H7 (cell line): ENCODE data around the gene AAK1. TPM values are rescaled to one million over a fixed set of nuclear protein-coding genes. Genes with fewer than 3 reads are reported as not detected.
"Not testable (repeated sequence)": the region's sequence is repeated elsewhere in the genome, so short reads cannot be mapped to it uniquely, and the experiment has no call there.

Experiments
- DNase-seq: peaks from one replicate; pipeline ENCODE4 v3.0.0; 2012
- H3K27me3 ChIP-seq: 2 replicates; pipeline ENCODE4 v1.6.0; 2011; ENCODE audit warnings: mild to moderate bottlenecking, low read length; ENCODE audit not compliant: control insufficient read depth, insufficient read depth
- H3K36me3 ChIP-seq: replicated peaks from 2 replicates; pipeline ENCODE4 v1.5.1; 2011; ENCODE audit warnings: low read length; ENCODE audit not compliant: control insufficient read depth, insufficient read depth
- H3K4me3 ChIP-seq: 2 replicates; pipeline ENCODE4 v1.5.1; 2011; ENCODE audit warnings: low read depth, mild to moderate bottlenecking, control low read depth, low read length, moderate library complexity; ENCODE audit not compliant: insufficient read depth
- total RNA-seq: library from RNA; depleted of rRNA; stranded (reverse); fragments of >200 nt; shearing (Covaris generic); gene quantifications from 2 replicates; pipeline ENCODE4 v1.2.3, GENCODE V29; 2014; rRNA removed

The AAK1 gene
- 16.2 and 26.5 TPM in 2 replicates for total RNA-seq

- peak; percentile 93 for DNase-seq
- Histone ChIP-seq H3K36me3 (no peaks in the 10 kb centered on the region), H3K4me3 (peak within 1 kb of the TSS; percentile 87), H3K27me3 (no peaks in the 10 kb centered on the region)
These were observed at the start of gene AAK1 for GRCh38 chr2:69643602-69644505. TSS of gene AAK1 (minus strand) at chr2:69643739. CDS start at chr2:69643040, 699 bp downstream.

GRCh38 chr2:69692424-69692823 is 48.9 kb upstream of the AAK1 start:
- DNase-seq = no peak
- Histone ChIP-seq H3K4me3 (no peak overlapping the region), H3K36me3 (no peaks in the 10 kb centered on the region), H3K27me3 (no peaks in the 10 kb centered on the region)

DNA sequence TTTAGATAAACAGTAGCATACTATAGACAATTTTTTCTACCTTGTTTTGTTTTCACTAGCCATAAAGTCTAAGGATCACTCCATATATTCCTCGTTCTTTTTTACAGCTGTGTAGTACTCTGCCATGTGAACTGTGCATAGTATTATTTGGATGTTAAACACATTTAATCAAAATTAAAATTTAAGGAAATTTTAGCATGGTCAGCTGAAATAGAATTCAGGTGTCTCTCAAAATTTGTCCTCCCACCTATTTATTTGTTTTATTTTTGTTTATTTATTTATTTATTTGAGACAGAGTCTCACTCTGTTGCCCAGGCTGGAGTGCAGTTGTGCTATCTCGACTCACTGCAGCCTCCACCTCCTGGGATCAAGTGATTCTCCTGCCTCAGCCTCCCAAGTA is 46.4 kb upstream of the AAK1 start:
- H3K36me3 ChIP-seq = no peaks in the 10 kb centered on the region
- no peak overlapping the region for H3K4me3 ChIP-seq
- H3K27me3 ChIP-seq = no peaks in the 10 kb centered on the region
- no peak for DNase-seq

GRCh38 chr2:69689466-69689865 is 45.9 kb upstream of the AAK1 start:
- Histone ChIP-seq H3K36me3 (no peaks in the 10 kb centered on the region), H3K27me3 (no peaks in the 10 kb centered on the region), H3K4me3 (no peak overlapping the region)
- DNase-seq = no peak

GRCh38 chr2:69687971-69688611 is 44.6 kb upstream of the AAK1 start:
- no peaks in the 10 kb centered on the region for H3K27me3 ChIP-seq
- no peaks in the 10 kb centered on the region for H3K36me3 ChIP-seq
- H3K4me3 ChIP-seq = no peak overlapping the region
- DNase-seq = no peak

GRCh38 chr2:69686813-69687212 is 43.3 kb upstream of the AAK1 start:
- Histone ChIP-seq H3K4me3 (no peak overlapping the region), H3K36me3 (no peaks in the 10 kb centered on the region), H3K27me3 (no peaks in the 10 kb centered on the region)
- no peak for DNase-seq

- DNase-seq = no peak
- Histone ChIP-seq H3K27me3 (no peaks in the 10 kb centered on the region), H3K4me3 (no peak overlapping the region), H3K36me3 (no peaks in the 10 kb centered on the region)
These were observed 41.9 kb upstream of the AAK1 start for GRCh38 chr2:69685321-69686048.

DNA sequence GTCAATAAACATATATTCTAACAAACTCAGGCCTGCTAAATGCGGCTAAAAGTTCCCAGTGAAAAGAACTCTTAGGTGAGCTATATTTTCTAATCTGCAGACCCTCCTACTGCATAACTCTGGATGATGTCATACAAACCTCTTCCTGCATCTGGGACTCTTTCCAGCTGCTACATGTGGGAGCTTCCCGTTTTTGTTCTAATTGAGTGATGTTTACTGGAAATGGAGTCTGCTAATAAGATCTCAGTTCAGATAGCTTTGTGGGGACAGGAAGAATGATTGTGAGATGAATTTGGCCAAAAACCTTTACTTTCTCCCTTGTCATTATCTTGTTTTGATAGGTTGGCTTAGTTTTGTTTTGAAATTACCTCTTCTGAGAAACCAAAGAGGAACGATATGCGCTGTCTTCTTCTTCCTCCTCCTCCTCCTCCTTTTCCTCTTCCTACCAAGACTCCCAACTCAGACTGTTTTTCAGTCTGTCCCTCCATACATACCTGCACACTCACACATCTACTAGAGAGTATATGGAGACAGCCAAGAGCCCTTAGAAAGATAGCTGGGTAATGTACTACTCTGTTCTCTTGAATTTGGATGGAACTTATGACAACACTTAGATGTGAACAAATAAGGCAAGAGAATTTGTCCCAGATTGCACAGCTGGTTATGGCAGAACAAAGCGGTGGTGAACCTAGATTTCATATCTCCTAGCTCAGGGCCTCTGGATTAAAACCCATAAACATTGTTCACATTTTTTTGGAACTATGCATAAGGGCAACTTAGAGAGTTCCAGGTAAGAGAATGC is 39.8 kb upstream of the AAK1 start:
- DNase-seq = no peak
- no peak overlapping the region for H3K4me3 ChIP-seq
- H3K36me3 ChIP-seq = no peaks in the 10 kb centered on the region
- H3K27me3 ChIP-seq = no peaks in the 10 kb centered on the region

DNA sequence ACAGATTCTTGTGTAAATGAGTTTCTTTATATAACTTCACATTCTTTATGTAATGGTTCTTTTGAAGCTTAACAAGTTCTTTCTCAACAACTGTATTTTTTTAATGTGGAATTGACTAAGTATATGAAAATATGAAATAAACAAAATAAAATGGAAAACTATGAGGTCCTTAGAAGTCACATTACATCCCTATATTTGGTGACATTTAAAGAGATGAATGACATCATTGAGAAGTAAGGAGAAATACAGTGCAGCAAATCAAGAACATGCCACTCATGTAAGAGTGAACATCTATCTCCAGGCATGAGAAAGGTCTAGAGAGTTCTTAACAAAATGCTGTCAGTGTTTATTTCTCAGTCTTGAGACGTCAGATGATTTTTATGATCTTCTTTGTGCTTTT is 39.0 kb upstream of the AAK1 start:
- Histone ChIP-seq H3K4me3 (no peak overlapping the region), H3K27me3 (no peaks in the 10 kb centered on the region), H3K36me3 (no peaks in the 10 kb centered on the region)
- no peak for DNase-seq

- Histone ChIP-seq H3K4me3 (no peak overlapping the region), H3K36me3 (no peaks in the 10 kb centered on the region), H3K27me3 (no peaks in the 10 kb centered on the region)
- DNase-seq = no peak
These were observed 36.6 kb upstream of the AAK1 start for GRCh38 chr2:69680001-69680675.

DNA sequence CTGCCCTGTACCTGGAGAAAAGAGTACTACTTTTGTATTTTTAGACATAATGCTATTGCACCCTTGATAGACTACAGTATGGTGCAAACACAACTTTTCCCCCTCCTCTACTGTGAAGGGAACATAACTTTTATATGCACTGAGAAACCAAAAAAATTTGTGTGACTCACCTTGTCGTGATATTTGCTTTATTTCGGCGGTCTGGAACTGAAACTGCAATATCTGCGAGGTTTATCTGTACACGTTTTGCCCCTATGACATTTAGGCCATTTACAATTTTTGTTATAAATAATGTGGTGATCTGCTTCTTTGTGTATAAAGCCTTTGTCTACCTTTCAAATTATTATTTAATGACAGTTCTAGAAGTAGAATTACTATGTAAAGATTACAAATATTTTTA is 34.4 kb upstream of the AAK1 start:
- Histone ChIP-seq H3K27me3 (no peaks in the 10 kb centered on the region), H3K36me3 (no peaks in the 10 kb centered on the region), H3K4me3 (no peak overlapping the region)
- DNase-seq = no peak

GRCh38 chr2:69676146-69676545 is 32.6 kb upstream of the AAK1 start:
- DNase-seq = no peak
- no peaks in the 10 kb centered on the region for H3K36me3 ChIP-seq
- no peaks in the 10 kb centered on the region for H3K27me3 ChIP-seq
- H3K4me3 ChIP-seq = no peak overlapping the region

DNA sequence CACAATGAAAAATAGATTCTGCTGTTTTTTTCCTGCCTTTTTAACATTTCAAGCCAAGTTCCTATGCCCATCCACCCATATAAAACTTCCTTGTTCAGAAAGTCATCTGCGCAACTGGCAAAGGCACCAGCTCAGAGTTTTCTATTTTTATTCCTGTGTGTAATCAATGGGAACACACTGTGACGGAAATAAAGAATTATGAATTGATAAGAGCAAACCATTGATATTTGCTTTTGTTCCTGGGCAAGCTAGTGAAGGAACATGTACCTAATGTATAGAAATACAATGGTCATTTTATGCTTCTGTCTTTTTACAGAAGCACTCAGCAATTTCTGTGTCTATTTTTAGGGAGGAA is 30.8 kb upstream of the AAK1 start:
- no peak for DNase-seq
- no peak overlapping the region for H3K4me3 ChIP-seq
- H3K36me3 ChIP-seq = no peaks in the 10 kb centered on the region
- no peaks in the 10 kb centered on the region for H3K27me3 ChIP-seq

DNA sequence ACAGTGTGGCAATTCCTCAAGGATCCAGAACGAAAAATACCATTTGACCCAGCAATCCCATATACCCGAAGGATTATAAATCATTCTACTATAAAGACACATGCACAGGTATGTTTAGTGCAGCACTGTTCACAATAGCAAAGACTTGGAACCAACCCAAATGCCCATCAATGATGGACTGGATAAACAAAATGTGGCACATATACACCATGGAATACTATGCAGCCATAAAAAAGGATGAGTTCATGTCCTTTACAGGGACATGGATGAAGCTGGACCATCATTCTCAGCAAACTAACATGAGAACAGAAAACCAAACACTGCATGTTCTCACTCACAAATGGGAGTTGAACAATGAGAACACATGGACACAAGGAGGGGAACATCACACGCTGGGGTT is 29.6 kb upstream of the AAK1 start:
- DNase-seq, H3K36me3 ChIP-seq, H3K4me3 ChIP-seq, H3K27me3 ChIP-seq: not testable (repeated sequence)
